22Rv1 (cell line): ENCODE results near the gene ZNF627.

Experiments
- ZFX ChIP-seq: fragments of 450-650 bp; IDR thresholded peaks from 2 replicates; pipeline ENCODE4 v1.6.1; 2017; ENCODE audit warnings: antibody characterized with exemption, borderline replicate concordance
- TF ChIP-seq, protein P1 (sequence below): fragments of 450-650 bp; IDR thresholded peaks from 2 replicates; pipeline ENCODE4 v1.5.1; 2017; ENCODE audit warnings: mild to moderate bottlenecking

- TF ChIP-seq, protein P1, sequence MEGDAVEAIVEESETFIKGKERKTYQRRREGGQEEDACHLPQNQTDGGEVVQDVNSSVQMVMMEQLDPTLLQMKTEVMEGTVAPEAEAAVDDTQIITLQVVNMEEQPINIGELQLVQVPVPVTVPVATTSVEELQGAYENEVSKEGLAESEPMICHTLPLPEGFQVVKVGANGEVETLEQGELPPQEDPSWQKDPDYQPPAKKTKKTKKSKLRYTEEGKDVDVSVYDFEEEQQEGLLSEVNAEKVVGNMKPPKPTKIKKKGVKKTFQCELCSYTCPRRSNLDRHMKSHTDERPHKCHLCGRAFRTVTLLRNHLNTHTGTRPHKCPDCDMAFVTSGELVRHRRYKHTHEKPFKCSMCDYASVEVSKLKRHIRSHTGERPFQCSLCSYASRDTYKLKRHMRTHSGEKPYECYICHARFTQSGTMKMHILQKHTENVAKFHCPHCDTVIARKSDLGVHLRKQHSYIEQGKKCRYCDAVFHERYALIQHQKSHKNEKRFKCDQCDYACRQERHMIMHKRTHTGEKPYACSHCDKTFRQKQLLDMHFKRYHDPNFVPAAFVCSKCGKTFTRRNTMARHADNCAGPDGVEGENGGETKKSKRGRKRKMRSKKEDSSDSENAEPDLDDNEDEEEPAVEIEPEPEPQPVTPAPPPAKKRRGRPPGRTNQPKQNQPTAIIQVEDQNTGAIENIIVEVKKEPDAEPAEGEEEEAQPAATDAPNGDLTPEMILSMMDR, result peak; percentile 20; the same call in 1 of the 2 replicates
- no peak for TF ChIP-seq ZFX
These were observed at the start of gene ZNF627 for GRCh38 chr19:11597202-11598102.
